GM23338 (cell line): Measurements from ENCODE around the gene NCOA1.
A peak's percentile ranks its signal among the peaks of the same experiment; 100 is the strongest.

Experiments
- CTCF ChIP-seq, 2 experiments: fragments of 200-600 bp in 1 of 2; sonication (generic) in 1 of 2; conservative IDR thresholded peaks; 2 replicates each; pipeline versions ENCODE4 v1.5.1 to v1.6.1; 2016 to 2017; ENCODE audit warnings: antibody characterized with exemption in 2 of 2, low read depth in 2 of 2, mild to moderate bottlenecking in 2 of 2, moderate library complexity in 1 of 2
- EZH2phosphoT487 ChIP-seq: fragments of 200-600 bp; sonication (generic); IDR thresholded peaks from one replicate; pipeline ENCODE4 v1.8.1; 2018; ENCODE audit warnings: antibody characterized with exemption; ENCODE audit not compliant: unreplicated experiment
- REST ChIP-seq: IDR thresholded peaks from one replicate; pipeline ENCODE4 v1.6.1; 2018; ENCODE audit warnings: antibody characterized with exemption; ENCODE audit not compliant: unreplicated experiment

DNA sequence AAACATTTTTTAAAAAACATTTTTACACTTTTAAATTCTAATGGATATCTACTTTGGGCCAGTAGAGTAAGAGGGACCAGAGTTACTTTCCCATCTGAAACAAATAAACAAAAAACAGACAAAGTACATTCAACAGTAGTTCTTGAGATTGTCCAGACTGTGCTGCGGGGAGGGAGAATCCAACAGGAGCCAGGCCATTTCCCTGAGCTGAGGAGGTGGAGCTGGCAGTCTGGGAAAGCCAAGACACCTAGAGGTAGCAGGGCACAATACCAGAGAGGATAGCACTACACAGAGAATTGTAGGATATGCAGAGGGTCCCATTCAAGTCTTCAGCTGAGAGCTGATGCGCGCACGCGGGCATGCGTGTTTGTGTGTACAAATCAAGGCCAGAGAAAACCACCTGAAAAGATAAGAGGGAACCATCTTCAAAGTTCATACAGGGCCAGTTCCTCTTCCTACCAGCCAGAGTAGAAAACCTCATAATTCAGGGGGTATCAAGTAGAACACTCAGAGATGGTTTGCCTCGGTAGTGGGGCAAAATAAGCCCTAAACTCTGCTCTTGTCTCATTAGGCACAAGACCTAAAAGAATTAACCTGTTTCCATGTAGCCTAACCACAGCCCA, 258.1 kb downstream of the NCOA1 start:
- peak; percentile 14 to 18; a peak in 2 of 4 replicates for TF ChIP-seq CTCF (conservative IDR thresholded peaks at IDR 0.05; ENCODE audit: low read depth in 2 of 2)
- no peak for TF ChIP-seq REST
- no peak for TF ChIP-seq EZH2phosphoT487
